ENCODE results near the gene TLR8.

Gene TLR8

DNA sequence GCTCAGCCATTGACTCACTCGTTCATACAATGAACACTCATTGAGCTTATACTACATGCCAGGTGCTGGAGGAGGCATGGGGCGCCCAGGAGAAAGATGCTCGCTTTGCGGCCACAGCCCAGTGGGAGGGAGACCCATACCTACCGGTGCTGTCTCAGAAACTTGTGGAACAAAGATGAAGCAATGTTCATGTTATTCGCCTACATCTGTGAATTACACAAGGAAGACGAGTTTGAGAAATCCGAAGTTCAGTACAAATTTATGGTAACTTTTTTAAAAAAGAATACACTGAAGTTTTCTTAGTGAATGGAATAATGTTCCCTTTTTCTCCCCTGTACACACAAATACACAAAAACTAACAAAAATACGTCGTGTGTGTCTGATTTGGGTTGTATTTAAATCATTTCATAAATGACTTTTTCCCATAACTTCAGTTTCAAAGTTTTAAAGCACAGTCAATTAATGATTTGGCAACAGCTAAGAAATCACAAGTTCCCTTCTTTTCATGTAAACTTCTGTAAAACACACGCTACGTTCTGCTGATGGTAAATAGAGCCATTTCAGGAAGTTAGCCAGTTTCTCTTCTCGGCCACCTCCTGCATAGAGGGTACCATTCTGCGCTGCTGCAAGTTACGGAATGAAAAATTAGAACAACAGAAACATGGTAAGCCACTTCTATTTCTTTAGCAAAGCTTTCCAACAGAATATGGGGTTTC lies at the start of gene TLR8:
Gene TLR8, plus strand, starts transcription at position 575 of the 716 bp plus-strand sequence. Its CDS starts 87 bp downstream, at position 662.
- H3K36me3 ChIP-seq (ENCODE audit: control insufficient read depth in 2 of 2, insufficient read depth in 2 of 2, low read length in 2 of 2): no peaks in the 10 kb centered on the region
- H3K9ac ChIP-seq (ENCODE audit: low read depth in 1 of 2, low read length in 2 of 2): no peak within 1 kb of the TSS
- no peaks in the 10 kb centered on the region for H3K9me3 ChIP-seq (ENCODE audit: control insufficient read depth in 2 of 2, low read length in 2 of 2)
- no peak within 1 kb of the TSS for H3K27ac ChIP-seq (ENCODE audit: low read depth in 2 of 2, low read length in 2 of 2)
- H3K4me3 ChIP-seq (ENCODE audit: low read length in 2 of 2): no peak within 1 kb of the TSS
- H3K27me3 ChIP-seq (ENCODE audit: control insufficient read depth in 2 of 2, insufficient read depth in 2 of 2, low read length in 2 of 2): peaks cover 0 to 9% of the 10 kb centered on the region in 2 donors
- no peaks in the 10 kb centered on the region for H3K4me1 ChIP-seq (ENCODE audit: control insufficient read depth in 2 of 2, insufficient read depth in 2 of 2, low read length in 2 of 2)

DNA sequence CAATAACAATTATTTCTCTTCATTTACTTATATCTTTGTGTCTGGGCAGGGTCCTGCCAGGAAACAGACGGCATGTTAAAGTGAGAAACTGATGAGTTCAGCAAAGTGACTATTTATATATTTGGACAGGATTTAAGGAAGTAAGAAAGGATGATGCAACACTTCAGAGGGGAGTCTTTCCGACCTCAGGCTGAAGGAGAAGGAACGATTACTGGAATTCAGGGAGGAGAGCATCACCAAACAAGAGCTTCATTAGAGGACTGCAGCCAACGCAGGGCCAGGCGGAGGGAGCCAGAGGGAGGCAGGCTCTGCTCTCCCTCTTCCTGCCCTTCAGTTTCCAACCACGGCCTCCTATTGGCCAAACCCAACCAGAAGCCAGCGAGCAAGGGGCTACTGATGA lies 41.1 kb upstream of the TLR8 start:
- Histone ChIP-seq H3K4me1 (ENCODE audit: control insufficient read depth in 2 of 2, insufficient read depth in 2 of 2, low read length in 2 of 2) (no peaks in the 10 kb centered on the region), H3K9me3 (ENCODE audit: control insufficient read depth in 2 of 2, low read length in 2 of 2) (no peaks in the 10 kb centered on the region), H3K27me3 (ENCODE audit: control insufficient read depth in 2 of 2, insufficient read depth in 2 of 2, low read length in 2 of 2) (peaks cover 0 to 2% of the 10 kb centered on the region in 2 donors), H3K36me3 (ENCODE audit: control insufficient read depth in 2 of 2, insufficient read depth in 2 of 2, low read length in 2 of 2) (no peaks in the 10 kb centered on the region), H3K27ac (ENCODE audit: low read depth in 2 of 2, low read length in 2 of 2) (no peak overlapping the region), H3K4me3 (ENCODE audit: low read length in 2 of 2) (no peak overlapping the region), H3K9ac (ENCODE audit: low read depth in 1 of 2, low read length in 2 of 2) (no peak overlapping the region)

DNA sequence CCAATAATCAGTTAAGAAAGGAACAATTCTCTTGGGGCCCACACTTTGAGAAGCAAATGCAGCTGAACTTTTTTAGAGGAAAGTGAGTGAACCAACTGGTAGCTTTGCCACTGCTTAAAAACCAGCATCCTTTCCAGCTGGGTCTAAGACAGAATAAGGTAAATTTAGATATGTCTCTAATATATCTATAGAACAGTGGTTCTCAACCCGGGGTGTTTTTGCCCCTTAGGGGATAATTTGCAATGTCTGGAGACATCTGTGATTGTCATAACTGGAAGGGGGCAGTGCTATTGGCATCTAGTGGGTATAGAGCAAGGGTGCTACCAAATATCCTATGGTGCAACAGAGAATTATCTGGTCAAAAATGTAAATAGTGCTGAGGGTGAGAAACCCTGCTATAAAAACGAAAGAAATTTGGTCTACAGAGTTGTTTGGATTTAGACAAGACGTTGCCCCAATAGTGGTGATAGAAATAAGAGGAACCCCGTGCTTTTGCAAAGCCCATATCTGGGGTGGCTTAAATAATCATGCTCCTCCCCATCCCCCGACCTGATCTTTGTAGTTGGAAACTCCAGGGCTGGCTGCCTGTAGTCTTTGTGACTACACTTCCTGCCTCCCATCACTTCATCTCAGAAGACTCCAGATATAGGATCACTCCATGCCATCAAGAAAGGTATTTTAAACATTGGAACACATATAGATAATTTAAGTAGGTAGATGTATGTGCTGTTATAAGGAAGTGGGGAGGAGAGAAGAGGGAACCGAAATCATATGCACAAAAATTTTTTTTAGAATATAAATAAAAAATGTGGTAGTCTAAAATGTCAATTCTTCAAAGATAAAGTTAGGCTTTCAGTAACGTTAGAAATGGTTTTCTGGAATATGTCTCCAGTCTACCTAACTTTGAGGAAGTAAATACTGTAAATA lies 39.7 kb upstream of the TLR8 start, which contains the start of gene TLR7:
Gene TLR7, plus strand, starts transcription at position 622 of the 927 bp plus-strand sequence. CDS start 507 bp downstream, outside the sequence.
- H3K27me3 ChIP-seq (ENCODE audit: control insufficient read depth in 2 of 2, insufficient read depth in 2 of 2, low read length in 2 of 2): peaks cover 0 to 2% of the 10 kb centered on the region in 2 donors
- no peaks in the 10 kb centered on the region for H3K36me3 ChIP-seq (ENCODE audit: control insufficient read depth in 2 of 2, insufficient read depth in 2 of 2, low read length in 2 of 2)
- H3K4me3 ChIP-seq (ENCODE audit: low read length in 2 of 2): peak within 1 kb of the TSS in 1 of 2 donors; percentile 46
- H3K9me3 ChIP-seq (ENCODE audit: control insufficient read depth in 2 of 2, low read length in 2 of 2): no peaks in the 10 kb centered on the region
- no peaks in the 10 kb centered on the region for H3K4me1 ChIP-seq (ENCODE audit: control insufficient read depth in 2 of 2, insufficient read depth in 2 of 2, low read length in 2 of 2)
- no peak within 1 kb of the TSS for H3K9ac ChIP-seq (ENCODE audit: low read depth in 1 of 2, low read length in 2 of 2)
- H3K27ac ChIP-seq (ENCODE audit: low read depth in 2 of 2, low read length in 2 of 2): peak within 1 kb of the TSS in 1 of 2 donors; percentile 61

DNA sequence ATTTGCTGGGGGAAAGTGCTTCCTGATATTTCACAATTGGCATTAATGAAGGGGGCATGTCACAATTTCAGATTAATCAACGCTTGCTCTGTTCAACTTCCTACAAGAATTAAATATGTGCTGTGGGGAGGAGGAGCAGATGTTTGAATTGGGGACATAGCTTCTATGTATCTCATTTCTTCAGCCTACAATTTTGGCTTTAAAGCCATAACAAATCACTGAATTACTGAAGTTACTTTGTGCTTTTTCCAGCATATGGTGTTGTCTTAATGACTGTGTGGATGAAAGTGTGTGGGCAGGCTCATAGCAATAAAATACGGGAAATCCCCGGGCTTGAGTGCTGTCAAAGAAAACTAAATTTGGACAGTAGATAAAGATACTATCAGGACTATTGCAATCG lies 38.7 kb upstream of the TLR8 start:
- Histone ChIP-seq H3K9ac (ENCODE audit: low read depth in 1 of 2, low read length in 2 of 2) (no peak overlapping the region), H3K4me3 (ENCODE audit: low read length in 2 of 2) (peak overlapping the region in 1 of 2 donors; percentile 46), H3K27ac (ENCODE audit: low read depth in 2 of 2, low read length in 2 of 2) (peak overlapping the region in 1 of 2 donors; percentile 61), H3K4me1 (ENCODE audit: control insufficient read depth in 2 of 2, insufficient read depth in 2 of 2, low read length in 2 of 2) (no peaks in the 10 kb centered on the region), H3K27me3 (ENCODE audit: control insufficient read depth in 2 of 2, insufficient read depth in 2 of 2, low read length in 2 of 2) (peaks cover 0 to 2% of the 10 kb centered on the region in 2 donors), H3K36me3 (ENCODE audit: control insufficient read depth in 2 of 2, insufficient read depth in 2 of 2, low read length in 2 of 2) (no peaks in the 10 kb centered on the region), H3K9me3 (ENCODE audit: control insufficient read depth in 2 of 2, low read length in 2 of 2) (no peaks in the 10 kb centered on the region)

DNA sequence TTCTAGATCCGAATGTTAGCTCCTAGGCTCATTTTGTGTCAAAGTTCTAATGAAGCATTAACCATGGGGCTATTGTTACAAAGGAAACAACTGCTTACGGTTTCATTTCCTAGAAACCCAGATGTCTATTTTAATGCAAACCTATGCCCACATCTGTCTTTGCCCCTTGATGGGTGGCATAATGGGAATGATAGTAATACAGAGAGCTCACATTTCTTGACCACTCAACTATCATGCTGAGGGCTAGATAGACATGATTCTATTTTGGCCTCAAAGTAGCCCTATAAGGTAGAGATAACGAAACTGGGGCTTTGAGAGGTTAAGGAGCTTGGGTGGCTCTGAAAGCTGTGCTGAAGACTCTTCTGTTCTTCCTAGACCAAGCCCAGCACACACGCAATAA lies 37.7 kb upstream of the TLR8 start:
- peak overlapping the region in 1 of 2 donors; percentile 46 for H3K4me3 ChIP-seq (ENCODE audit: low read length in 2 of 2)
- peak overlapping the region in 1 of 2 donors; percentile 61 for H3K27ac ChIP-seq (ENCODE audit: low read depth in 2 of 2, low read length in 2 of 2)
- no peaks in the 10 kb centered on the region for H3K36me3 ChIP-seq (ENCODE audit: control insufficient read depth in 2 of 2, insufficient read depth in 2 of 2, low read length in 2 of 2)
- peaks cover 0 to 2% of the 10 kb centered on the region in 2 donors for H3K27me3 ChIP-seq (ENCODE audit: control insufficient read depth in 2 of 2, insufficient read depth in 2 of 2, low read length in 2 of 2)
- no peaks in the 10 kb centered on the region for H3K4me1 ChIP-seq (ENCODE audit: control insufficient read depth in 2 of 2, insufficient read depth in 2 of 2, low read length in 2 of 2)
- no peak overlapping the region for H3K9ac ChIP-seq (ENCODE audit: low read depth in 1 of 2, low read length in 2 of 2)
- no peaks in the 10 kb centered on the region for H3K9me3 ChIP-seq (ENCODE audit: control insufficient read depth in 2 of 2, low read length in 2 of 2)

DNA sequence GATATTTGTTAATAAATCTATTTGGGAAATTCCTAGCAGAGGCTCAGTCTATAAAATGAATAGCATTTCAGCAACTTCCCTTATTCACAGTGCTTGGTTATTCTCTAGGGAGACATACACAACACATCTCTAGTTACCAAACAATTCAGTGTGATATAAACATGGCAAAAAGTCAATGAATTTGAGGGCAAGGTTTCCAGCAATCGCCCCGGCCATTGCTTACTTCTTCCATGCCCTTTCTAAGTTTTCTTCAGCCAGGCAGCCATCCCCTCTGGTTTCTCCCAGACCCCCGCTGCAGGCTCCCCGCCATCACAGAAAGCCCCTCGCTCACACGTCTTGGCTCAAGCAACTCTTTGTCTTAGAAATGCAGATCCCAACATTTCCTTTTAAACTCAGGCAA lies 35.2 kb upstream of the TLR8 start:
- Histone ChIP-seq H3K4me3 (ENCODE audit: low read length in 2 of 2) (no peak overlapping the region), H3K27ac (ENCODE audit: low read depth in 2 of 2, low read length in 2 of 2) (no peak overlapping the region)

DNA sequence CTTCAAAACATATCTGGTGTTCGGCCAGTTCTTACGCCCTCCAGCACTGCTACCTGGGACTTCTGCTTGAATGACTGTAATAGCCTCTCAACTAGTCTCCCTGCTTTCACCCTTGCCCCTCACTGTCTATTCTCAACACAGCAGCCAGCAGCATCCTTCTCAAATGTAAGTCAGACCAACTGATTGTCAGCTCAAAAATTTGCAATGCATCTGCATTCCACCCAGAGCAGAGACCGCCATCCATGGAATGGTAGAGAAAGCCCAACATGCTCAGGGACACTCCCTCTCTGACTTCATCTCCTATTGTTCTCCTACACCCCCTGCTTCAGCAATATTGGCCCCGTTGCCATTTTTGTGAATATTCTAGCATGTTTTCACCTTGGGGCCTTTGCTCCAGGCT lies 33.7 kb upstream of the TLR8 start:
- Histone ChIP-seq H3K4me1 (ENCODE audit: control insufficient read depth in 2 of 2, insufficient read depth in 2 of 2, low read length in 2 of 2) (no peaks in the 10 kb centered on the region), H3K27ac (ENCODE audit: low read depth in 2 of 2, low read length in 2 of 2) (no peak overlapping the region), H3K9me3 (ENCODE audit: control insufficient read depth in 2 of 2, low read length in 2 of 2) (no peaks in the 10 kb centered on the region), H3K9ac (ENCODE audit: low read depth in 1 of 2, low read length in 2 of 2) (no peak overlapping the region), H3K36me3 (ENCODE audit: control insufficient read depth in 2 of 2, insufficient read depth in 2 of 2, low read length in 2 of 2) (no peaks in the 10 kb centered on the region), H3K27me3 (ENCODE audit: control insufficient read depth in 2 of 2, insufficient read depth in 2 of 2, low read length in 2 of 2) (peaks cover 0 to 2% of the 10 kb centered on the region in 2 donors), H3K4me3 (ENCODE audit: low read length in 2 of 2) (no peak overlapping the region)

More for the DNA sequence above, 35.2 kb upstream of the TLR8 start:
- no peak overlapping the region for H3K9ac ChIP-seq (ENCODE audit: low read depth in 1 of 2, low read length in 2 of 2)
- H3K36me3 ChIP-seq (ENCODE audit: control insufficient read depth in 2 of 2, insufficient read depth in 2 of 2, low read length in 2 of 2): no peaks in the 10 kb centered on the region
- no peaks in the 10 kb centered on the region for H3K4me1 ChIP-seq (ENCODE audit: control insufficient read depth in 2 of 2, insufficient read depth in 2 of 2, low read length in 2 of 2)
- peaks cover 0 to 2% of the 10 kb centered on the region in 2 donors for H3K27me3 ChIP-seq (ENCODE audit: control insufficient read depth in 2 of 2, insufficient read depth in 2 of 2, low read length in 2 of 2)
- H3K9me3 ChIP-seq (ENCODE audit: control insufficient read depth in 2 of 2, low read length in 2 of 2): no peaks in the 10 kb centered on the region

DNA sequence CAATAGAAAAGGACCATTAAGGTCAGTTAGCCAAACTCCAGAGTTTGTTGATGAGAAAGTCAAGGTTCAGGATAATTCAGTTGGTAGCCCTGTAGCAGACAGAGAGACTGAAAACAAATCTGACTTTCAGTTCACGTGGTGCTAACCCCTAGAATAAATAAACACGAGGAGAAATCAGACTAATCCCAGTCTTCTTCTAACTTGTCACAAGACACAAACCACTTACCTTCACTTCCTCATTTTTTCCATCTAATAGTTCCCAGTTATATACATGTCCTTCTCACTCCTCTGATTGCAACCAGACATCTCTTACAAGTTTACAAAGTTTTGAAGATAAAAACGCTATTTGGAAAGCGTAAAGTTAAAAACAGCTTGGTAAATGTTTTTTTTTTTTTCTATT lies 31.8 kb upstream of the TLR8 start:
- H3K27ac ChIP-seq (ENCODE audit: low read depth in 2 of 2, low read length in 2 of 2): no peak overlapping the region
- no peaks in the 10 kb centered on the region for H3K36me3 ChIP-seq (ENCODE audit: control insufficient read depth in 2 of 2, insufficient read depth in 2 of 2, low read length in 2 of 2)
- H3K4me3 ChIP-seq (ENCODE audit: low read length in 2 of 2): no peak overlapping the region
- no peaks in the 10 kb centered on the region for H3K9me3 ChIP-seq (ENCODE audit: control insufficient read depth in 2 of 2, low read length in 2 of 2)
- H3K27me3 ChIP-seq (ENCODE audit: control insufficient read depth in 2 of 2, insufficient read depth in 2 of 2, low read length in 2 of 2): peaks cover 0 to 2% of the 10 kb centered on the region in 2 donors
- H3K9ac ChIP-seq (ENCODE audit: low read depth in 1 of 2, low read length in 2 of 2): no peak overlapping the region
- no peaks in the 10 kb centered on the region for H3K4me1 ChIP-seq (ENCODE audit: control insufficient read depth in 2 of 2, insufficient read depth in 2 of 2, low read length in 2 of 2)

DNA sequence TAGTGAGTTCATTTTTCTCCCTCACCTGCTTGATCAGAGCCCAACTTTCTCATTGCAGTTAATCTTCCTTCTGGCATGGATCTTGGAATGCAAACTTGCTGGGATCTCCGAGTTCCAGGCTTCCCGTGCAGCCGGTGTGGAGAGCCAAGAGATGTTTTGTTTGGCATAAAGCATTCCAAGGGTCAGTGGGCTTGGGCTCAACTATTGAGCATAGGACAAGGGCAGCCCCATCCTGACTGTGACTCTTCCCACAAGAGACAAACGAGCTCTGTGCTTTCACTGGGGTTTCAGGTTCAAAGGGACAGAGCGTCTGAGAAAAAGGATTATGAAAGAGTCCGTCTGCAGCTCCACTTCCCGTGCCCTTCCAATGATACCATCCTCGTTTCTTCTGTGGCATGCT lies 29.0 kb upstream of the TLR8 start:
- Histone ChIP-seq H3K27me3 (ENCODE audit: control insufficient read depth in 2 of 2, insufficient read depth in 2 of 2, low read length in 2 of 2) (peaks cover 0 to 2% of the 10 kb centered on the region in 2 donors), H3K36me3 (ENCODE audit: control insufficient read depth in 2 of 2, insufficient read depth in 2 of 2, low read length in 2 of 2) (no peaks in the 10 kb centered on the region), H3K4me3 (ENCODE audit: low read length in 2 of 2) (no peak overlapping the region), H3K9me3 (ENCODE audit: control insufficient read depth in 2 of 2, low read length in 2 of 2) (no peaks in the 10 kb centered on the region), H3K4me1 (ENCODE audit: control insufficient read depth in 2 of 2, insufficient read depth in 2 of 2, low read length in 2 of 2) (no peaks in the 10 kb centered on the region), H3K9ac (ENCODE audit: low read depth in 1 of 2, low read length in 2 of 2) (no peak overlapping the region), H3K27ac (ENCODE audit: low read depth in 2 of 2, low read length in 2 of 2) (no peak overlapping the region)

DNA sequence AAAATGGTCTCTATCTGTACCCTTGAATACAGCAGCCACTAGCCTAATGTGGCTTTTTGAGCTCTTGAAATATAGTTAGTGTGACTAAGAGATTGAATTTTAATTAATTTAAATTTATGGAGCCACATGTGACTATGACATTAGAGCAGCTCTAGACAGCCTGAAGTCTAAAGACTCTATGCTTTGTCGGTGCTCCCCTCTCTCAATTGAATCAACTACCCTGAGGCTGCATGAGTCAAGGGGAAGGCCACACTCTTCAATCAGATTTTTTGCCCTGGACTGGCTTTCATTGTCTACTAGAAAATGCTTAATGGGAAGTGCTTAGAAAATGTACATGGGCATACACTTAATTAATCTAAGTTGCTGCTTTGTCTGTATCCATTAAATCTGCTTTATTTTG lies 27.9 kb upstream of the TLR8 start:
- Histone ChIP-seq H3K4me1 (ENCODE audit: control insufficient read depth in 2 of 2, insufficient read depth in 2 of 2, low read length in 2 of 2) (no peaks in the 10 kb centered on the region), H3K9me3 (ENCODE audit: control insufficient read depth in 2 of 2, low read length in 2 of 2) (no peaks in the 10 kb centered on the region), H3K36me3 (ENCODE audit: control insufficient read depth in 2 of 2, insufficient read depth in 2 of 2, low read length in 2 of 2) (no peaks in the 10 kb centered on the region), H3K27ac (ENCODE audit: low read depth in 2 of 2, low read length in 2 of 2) (no peak overlapping the region), H3K27me3 (ENCODE audit: control insufficient read depth in 2 of 2, insufficient read depth in 2 of 2, low read length in 2 of 2) (peaks cover 5 to 6% of the 10 kb centered on the region in 2 donors), H3K4me3 (ENCODE audit: low read length in 2 of 2) (no peak overlapping the region), H3K9ac (ENCODE audit: low read depth in 1 of 2, low read length in 2 of 2) (no peak overlapping the region)

All from mucosa of rectum (tissue), 2 donors.